GM19035 (cell line): Measurements from ENCODE around the gene RANBP10.

Experiments used
- ATAC-seq: cut with Tn5 transposase; IDR thresholded peaks from one replicate; pipeline ENCODE4 v1.9.1; 2021; ENCODE audit not compliant: unreplicated experiment

Gene RANBP10

DNA sequence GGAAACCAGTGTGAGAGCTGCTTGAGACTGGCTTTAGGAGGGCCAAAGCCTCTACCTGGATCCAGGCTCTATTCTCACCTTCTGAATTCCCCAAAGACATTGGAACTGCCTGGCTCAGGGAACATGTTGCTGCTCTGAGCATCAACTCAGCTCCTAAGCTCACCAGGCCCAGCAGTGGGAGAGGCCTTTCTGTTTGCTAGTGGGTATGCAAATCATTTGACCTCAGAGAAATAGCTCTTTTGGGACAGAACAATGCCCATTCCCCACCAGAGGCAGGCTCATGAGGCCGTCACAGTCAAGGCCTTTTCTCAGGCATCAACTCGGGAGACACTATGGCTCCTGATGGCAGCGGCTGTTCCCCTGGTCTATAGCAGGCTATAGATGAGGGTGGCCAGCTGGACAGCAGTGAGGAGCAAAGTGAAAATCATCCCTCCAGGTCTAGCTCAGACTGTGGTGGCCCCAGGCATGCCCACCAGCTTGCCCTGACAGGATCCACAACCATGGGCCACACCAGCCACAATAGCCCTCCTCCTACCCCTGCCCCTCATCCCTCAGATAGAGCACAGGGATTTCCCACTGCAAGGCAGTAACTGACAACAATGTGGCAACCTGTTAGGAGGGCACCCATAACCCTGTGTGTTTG is 56.8 kb downstream of the RANBP10 start:
- ATAC-seq, result no peak

DNA sequence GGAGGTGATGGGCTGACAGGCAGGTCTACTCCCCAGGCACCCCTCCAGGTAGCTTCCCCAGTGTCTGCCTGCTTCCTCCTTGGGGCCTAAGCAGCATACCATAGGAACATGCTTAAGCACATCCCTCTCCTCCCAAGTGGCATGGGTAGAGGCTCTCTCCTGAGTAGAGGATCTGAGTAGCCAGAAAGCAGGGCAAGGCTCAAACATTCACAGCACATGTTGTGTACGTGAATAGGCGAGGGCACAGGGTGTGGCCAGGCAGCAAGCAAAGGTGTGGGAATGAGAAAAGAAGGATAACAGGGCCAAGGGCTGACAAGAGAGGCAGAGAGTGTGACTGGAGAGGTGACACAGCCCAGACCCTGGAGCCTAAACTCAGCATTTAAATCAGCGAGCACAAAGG is 57.5 kb downstream of the RANBP10 start:
- no peak for ATAC-seq

DNA sequence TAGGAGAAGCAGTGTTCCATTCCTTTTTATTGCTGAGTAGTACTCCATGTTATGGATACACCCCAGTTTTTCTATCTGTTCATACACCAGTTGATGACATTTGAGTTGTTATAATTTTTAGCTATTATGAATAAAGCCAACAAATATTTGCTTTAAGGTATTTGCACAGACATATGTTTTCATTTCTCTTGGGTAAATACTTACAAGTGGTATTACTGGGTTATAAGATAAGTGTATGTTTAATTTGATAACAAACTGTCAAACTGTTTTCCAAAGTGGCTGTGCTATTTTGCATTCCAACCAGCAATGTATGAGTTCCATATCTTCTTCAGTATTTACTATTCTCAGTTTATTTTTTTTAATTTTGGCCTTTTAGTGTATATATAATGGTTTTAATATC is 59.5 kb downstream of the RANBP10 start:
- no peak for ATAC-seq

DNA sequence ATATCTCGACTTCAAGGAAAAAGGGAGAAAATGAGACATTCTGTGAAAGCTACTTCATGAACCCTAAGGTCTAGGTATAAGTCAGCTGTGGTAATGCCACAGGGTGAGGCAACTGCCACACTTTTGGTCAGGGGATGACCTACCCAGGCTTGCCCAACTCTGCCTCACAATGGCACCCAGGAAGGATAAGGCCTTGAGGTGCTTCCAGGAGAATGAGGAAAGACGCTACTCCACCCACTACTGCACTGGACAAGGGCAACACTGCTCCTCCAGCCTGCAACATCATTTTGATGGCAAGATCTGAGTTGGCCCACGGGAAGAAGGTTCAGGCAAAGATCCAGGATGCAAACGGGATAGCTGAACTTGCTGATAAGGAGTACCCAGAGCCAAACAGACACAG is 65.2 kb downstream of the RANBP10 start:
- ATAC-seq, result no peak

DNA sequence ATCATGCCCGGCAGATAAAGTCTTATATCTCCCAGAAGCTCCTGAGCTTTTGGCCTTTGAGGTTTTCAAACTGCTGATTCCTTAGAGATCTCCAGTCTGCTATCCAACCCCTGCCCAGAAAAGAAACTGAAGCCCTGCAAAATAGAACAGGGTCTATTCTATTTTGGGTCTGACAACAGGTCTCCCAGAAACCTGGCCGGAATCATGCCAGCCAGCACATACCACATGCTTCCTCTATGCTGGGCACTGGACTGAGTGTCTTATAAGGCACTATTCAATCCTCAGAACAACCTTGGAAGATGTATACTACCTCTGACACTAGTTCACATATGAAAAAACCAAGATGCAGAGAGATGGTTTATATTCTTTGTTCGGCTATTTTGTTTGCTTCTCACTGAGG is 66.0 kb downstream of the RANBP10 start:
- no peak for ATAC-seq

DNA sequence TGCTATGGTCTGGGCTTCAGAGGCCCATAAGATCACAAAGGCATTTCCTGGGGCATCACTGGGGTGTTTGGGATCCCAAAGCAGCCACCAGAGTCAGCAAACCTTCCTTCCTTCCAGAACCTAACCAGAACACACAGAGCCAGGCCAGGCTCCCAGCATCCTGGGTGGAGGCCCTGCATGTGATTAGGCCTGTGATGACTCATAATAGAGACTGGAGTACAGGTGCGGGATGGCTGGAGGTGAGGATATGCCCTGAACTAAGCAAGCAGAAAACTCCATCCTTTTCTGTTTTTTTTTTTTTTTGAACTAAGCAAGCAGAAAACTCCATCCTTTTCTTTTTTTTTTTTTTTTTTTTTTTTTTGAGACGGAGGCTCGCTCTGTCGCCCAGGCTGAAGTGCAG is 69.5 kb downstream of the RANBP10 start:
- no peak for ATAC-seq

DNA sequence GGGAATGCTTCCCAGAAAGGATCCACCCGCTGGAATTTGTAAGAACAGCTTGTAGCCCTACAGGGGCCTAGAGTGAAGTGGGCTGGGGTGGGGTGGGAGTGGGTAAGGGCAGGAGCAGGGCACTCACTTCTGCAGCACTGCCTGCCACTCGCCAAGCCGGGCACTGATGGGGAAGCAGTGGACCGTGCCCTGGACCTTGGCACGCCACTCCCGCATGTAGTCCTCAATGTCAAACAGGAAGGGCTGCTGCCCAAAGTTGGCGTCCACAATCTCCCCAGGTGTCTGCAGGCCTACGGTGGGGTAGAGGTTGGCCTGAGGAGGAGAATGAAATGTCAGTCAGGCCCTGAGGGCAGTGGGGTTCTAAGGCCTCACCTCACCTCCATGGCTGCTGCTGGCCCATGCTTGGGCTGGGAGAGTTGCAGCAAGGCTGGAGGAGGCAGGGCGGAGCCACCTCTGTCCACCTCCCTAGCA is 71.6 kb downstream of the RANBP10 start:
- ATAC-seq, result no peak

DNA sequence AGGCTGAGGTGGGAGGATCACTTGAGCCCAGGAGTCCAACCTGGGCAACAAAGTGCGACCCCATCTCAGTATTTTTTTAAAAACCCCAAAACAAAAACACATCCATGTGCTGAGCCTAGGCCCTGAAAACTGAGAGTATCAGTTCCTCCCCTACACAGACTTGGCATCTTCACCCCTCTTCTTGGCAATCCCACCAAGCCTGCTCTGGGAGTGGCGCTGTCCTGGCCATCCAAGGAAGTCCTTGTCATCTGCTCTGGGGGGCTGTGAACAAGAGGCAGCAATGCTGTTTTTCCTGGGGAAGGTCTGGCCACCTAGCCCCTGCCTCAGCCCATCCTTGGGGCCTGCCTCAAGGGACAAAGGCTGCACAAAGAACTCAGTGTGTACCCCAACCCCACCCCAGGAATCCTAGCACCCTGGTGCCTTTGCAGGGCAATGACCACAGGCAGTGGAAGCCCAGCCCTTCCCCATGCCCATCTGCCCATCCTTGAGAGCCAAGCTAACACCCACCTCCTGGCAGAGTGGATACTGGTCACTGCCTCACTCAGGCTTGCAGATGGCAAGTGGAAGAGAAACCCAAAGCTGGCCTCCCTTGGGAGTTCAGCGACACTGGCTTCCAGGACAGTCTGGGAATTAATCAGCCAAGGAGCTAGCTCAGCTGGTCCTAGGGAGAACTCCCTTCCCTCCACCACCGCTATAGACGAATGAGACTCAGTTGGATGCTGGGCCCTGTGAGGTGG is 72.5 kb downstream of the RANBP10 start:
- ATAC-seq, result no peak

DNA sequence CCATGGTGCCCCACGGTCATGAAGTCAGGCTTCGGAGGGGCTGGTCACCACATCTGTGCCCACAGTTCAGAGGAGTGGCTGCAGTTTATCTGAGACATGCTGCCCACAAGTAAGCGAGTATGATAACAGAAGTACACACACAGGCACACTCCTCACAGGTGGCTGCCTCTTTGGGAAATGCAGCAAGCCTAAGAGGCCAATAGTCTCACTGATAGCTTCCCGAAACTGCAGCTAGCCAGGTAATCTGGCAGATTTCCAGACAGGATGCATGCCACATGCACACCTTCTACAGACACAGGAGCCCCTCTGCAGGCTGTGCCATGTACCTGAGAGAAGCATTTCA is 74.6 kb downstream of the RANBP10 start:
- no peak for ATAC-seq

DNA sequence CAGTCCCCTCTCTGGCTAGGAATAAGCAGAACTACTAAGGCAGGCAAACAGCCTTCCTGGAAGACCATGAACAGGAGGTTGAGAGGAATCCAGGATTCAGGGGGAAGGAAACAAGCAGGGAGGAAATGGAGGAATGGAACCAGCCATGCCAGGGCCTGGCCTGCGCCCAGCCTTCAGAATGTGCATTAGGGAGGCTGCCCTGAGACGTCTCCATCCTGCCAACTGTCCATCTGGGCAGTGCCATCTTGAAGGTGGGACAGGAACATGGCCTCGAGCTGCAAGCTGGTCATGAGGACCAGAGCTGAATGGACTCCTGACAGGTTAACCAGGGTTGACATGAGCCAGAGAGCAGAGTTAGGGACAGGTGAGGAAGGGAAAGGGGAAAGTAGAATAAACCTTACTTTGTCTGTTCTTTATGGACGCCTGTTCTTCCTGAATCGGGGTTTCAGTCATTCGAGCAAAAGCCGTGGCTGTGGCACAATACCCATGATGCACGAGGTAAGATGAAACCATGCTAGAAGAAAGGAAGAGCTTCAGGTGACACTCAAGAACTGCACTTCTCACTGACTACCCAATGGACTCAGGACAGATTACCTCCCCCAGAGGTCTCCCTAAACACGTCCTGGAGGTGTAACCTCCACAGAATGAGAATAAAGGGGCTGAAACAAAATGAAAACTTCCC is 75.1 kb downstream of the RANBP10 start:
- ATAC-seq, result no peak

DNA sequence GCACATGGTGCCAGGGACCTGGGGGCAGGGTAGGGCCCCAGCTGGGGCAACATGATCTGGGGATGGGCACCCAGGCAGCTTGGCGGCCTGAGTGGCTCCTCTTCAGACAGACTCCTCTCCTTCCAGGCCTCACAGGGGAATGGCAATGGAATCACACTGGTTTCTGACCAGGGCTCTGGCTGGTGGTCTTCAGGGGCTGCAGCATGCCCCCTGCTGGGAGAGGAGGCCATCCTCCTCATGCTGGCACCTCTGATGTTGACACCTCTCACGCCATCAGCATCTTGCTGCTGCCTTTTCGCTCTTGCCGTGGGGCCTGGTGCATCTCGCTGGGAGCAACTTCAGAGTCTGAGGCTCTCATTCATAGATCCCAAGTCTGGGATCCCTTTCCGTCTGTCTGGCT is 76.0 kb downstream of the RANBP10 start:
- ATAC-seq, result no peak

DNA sequence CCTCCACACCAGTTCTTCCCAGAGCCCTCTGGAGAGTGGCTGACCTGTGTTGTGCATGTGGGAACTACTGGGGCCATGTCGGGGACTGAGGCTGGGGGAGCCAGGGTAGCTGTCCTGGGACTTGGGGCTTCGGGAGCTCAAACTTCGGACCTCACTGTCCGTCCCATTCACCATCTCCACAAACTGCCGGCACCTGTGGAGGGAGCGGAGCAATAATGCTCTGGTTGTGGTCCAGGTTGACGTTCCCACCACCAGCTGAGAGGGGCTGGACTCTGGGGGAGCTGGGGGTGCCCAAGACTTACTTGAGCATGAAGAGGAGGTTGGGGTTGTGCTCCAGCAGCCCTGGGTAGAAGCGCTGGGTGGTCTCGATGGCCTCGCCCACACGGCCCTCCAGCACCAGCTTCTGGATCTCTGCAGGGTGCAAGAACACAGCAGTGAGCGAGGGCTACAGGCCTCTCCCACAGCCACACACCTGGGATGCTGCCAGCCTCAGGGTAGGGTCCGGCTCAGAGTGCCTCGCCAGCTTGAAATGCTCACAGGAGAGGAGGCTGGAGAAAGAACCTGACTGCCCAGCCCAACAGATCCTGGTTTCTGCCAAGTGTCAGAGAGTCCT is 76.6 kb downstream of the RANBP10 start:
- no peak for ATAC-seq

DNA sequence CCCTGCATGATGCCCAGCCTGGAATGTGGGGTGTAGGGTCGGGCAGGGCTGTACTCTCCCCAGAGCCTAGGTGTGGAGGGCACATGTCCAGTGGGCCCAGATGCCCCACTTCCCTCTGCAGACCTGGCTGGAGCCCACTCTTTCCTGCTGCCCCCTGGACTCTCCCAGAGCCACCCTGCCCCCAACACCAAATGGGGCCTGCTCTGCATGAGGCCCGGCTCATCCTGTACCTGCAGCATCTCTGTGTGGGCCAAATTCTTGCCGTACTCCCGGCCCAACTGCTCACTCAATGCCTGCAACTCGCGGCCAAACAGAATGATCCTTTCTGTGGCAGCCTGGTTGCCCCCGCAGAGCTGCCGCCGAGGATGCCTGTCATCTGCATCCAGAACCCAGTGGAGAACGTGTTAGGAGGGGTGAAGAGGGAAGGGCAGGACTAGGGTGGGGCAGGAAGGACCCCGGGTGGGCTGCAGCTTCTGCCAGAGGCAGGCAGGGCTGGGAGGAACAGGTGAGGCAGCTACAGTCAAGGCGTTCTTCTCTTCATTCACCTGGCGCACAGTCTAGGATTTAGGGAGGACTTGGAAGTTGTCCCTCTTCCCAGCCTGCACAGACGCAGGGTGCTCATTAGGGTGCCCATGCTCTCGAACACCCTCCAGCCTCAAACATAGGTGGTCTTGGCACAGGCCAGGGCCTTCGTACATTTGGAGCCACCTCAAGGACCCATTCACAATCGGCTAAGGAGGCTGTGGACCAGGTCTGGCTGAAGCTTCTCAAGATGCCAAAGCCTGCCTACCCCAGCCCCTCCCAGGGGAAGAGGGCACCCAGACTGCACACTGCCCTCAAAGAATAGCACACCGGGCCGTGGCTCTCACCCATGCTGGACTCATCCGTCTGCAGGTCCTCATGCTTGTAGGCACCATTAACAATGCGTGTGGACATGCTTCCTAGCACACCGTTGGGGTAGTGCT is 78.6 kb downstream of the RANBP10 start:
- no peak for ATAC-seq

DNA sequence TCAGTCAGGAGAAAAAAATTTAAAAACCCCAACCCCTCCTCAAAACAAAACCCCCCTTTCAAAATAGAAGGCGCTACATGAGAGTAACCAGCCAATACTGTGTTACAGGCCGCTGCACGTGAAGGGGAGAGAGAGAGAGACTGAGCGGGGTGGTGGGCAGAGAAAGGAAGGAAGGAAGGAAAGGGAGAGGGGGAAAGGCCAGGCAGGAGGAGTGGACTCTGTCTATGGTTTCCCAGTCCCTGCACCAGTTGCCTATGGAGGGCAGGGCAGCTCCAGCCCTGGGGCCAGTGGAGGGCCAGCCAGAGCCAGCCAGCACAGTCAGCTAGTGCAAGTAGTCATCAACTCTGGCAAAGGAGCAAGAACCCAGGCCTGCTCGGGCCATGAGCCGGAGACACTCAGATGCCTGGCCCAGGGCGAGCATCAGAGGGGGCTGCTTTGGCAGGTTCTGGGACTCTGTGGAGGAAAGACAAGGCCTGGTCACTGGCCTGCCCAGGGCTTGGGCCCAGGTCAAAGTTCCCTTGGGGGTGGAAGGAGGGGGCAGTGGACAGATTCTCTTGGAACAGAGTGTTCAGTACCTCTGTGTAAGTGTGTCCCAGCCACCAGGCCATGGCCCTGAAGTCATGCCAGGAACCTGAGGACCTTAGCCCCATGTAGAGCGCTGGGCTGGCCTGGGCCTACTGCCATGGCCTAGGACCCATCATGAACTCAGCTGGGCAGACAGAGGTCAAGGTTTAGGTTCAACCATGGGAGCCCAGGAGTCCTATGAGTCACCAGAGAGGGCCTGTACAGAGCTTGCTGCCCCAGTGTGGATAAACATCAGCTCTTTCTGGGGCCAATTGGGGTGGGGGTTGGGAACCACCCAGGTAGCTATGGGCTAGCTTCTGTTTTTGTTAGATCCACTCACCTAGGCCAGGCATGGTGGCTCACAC is 80.0 kb downstream of the RANBP10 start:
- ATAC-seq, result no peak

DNA sequence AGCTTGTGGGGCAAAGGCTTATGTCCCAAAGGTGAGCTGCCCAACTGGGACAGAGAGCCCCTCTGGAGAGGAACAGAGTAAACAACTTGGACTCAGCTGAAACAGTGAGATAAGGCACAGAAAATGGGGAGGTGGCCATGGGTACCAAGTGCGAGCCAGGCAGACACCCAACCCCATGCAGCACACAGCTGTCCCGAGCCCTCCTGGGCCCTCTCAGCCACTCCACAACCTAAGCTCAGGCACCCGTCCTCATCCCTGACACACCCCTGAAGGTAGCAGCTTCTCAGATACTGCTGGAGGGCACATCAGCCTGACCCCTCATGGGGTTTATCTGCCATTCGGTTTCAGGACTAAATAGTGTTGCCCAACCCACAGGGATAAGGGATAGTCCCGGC is 82.5 kb downstream of the RANBP10 start:
- no peak for ATAC-seq

DNA sequence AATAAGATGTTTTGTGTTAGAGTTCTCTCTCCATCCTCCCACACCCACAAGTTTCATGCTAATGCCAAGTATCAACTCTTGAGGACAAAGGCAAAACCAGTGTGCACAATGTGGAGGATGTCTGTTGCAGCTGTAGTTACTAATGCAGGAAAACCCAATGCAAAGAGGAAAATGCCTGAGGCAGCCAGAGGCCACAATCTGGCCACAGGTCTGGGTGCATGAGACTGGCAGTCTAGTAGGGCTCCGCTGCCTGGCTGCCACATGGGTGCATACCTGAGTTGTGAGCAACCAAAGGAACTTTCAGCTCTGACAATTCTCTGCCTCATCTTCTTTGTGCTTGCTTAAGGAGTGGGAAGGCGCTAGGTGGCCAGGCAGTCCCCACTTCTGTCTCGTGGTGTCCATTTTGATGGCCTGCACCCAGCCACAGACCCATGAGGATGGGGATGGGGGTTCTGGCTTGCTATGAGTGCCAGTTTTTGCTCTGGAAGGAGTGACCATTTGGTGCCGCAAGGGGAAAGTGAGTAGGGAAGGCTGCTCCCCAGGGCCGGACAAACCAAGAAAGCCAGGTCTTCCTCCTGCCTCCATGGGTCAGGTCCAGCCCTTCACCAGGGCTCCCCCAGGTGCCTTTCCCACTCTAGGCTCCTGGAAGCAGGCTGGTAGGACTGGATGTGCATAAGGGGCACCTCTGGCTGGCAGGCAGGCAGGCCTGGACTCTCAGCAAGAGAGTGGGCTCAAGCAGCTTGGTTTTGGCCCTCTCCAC is 83.0 kb downstream of the RANBP10 start:
- ATAC-seq, result no peak

DNA sequence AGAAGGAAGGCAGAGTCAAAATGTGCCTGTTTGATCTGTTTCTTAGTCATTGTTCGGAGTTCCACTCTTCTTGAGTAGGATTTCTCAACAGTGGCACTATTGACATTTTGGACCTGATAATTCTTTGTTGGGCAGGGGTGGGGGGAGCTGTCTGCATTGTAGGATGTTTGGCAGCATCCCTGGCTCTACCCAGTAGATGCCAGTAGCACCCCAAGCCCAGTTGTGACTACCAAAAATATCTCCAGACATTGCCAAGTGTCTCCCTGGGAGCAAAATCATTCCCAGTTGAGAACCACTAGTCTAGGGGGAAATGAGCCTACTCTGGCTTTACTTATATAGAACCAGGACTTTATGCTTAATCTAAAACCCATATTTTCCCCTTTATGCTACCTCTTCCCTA is 86.1 kb downstream of the RANBP10 start:
- no peak for ATAC-seq

DNA sequence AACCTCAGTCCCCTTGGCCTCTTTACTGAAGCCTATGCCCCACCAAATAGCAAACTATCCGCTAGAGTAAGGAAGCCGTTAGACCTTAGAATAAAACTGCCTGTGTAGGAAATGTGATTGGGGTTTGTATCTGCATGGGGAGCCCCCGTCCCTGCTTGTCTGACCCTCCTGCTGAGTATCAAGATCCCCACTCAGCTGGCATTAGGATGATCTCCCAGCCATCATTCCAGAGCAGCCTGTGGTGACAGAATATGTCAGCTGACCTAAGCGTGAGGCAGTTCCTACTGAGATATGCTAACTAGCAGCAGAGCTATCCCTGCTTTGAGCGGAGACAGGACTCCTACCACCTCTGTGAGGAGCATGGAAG is 86.6 kb downstream of the RANBP10 start:
- peak; percentile 26 for ATAC-seq
